ENCODE data around the gene GPANK1.

DNA sequence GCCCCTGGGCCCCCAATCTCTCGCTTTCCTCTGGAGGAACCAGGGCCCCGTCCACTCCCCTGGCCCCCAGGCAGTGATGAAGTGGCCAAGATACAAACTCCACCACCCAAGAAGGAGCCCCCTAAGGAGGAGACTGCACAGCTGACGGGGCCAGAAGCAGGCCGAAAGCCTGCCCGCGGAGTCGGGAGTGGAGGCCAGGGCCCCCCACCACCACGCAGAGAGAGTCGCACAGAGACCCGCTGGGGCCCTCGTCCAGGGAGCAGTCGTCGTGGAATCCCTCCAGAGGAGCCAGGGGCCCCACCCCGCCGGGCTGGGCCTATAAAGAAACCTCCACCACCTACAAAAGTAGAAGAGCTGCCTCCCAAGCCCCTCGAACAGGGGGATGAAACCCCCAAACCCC is 33.6 kb downstream of the GPANK1 start:
- TF ChIP-seq, protein P1, sequence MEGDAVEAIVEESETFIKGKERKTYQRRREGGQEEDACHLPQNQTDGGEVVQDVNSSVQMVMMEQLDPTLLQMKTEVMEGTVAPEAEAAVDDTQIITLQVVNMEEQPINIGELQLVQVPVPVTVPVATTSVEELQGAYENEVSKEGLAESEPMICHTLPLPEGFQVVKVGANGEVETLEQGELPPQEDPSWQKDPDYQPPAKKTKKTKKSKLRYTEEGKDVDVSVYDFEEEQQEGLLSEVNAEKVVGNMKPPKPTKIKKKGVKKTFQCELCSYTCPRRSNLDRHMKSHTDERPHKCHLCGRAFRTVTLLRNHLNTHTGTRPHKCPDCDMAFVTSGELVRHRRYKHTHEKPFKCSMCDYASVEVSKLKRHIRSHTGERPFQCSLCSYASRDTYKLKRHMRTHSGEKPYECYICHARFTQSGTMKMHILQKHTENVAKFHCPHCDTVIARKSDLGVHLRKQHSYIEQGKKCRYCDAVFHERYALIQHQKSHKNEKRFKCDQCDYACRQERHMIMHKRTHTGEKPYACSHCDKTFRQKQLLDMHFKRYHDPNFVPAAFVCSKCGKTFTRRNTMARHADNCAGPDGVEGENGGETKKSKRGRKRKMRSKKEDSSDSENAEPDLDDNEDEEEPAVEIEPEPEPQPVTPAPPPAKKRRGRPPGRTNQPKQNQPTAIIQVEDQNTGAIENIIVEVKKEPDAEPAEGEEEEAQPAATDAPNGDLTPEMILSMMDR (IDR thresholded peaks at IDR 0.05) = no peak
- TF ChIP-seq, protein P2, sequence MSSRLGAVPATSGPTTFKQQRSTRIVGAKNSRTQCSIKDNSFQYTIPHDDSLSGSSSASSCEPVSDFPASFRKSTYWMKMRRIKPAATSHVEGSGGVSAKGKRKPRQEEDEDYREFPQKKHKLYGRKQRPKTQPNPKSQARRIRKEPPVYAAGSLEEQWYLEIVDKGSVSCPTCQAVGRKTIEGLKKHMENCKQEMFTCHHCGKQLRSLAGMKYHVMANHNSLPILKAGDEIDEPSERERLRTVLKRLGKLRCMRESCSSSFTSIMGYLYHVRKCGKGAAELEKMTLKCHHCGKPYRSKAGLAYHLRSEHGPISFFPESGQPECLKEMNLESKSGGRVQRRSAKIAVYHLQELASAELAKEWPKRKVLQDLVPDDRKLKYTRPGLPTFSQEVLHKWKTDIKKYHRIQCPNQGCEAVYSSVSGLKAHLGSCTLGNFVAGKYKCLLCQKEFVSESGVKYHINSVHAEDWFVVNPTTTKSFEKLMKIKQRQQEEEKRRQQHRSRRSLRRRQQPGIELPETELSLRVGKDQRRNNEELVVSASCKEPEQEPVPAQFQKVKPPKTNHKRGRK (CRISPR knock-in tag; IDR thresholded peaks at IDR 0.05; ENCODE audit: borderline replicate concordance) = no peak
- TF ChIP-seq SMAD4 (CRISPR knock-in tag; IDR thresholded peaks at IDR 0.05) (no peak), TP53 (CRISPR knock-in tag; IDR thresholded peaks at IDR 0.05) (no peak), ZNF416 (CRISPR knock-in tag; IDR thresholded peaks at IDR 0.05) (no peak)
- TF ChIP-seq, protein P3, sequence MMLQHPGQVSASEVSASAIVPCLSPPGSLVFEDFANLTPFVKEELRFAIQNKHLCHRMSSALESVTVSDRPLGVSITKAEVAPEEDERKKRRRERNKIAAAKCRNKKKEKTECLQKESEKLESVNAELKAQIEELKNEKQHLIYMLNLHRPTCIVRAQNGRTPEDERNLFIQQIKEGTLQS (CRISPR knock-in tag; conservative IDR thresholded peaks at IDR 0.05) = no peak
- TF ChIP-seq, protein P4, sequence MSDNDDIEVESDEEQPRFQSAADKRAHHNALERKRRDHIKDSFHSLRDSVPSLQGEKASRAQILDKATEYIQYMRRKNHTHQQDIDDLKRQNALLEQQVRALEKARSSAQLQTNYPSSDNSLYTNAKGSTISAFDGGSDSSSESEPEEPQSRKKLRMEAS (CRISPR knock-in tag; IDR thresholded peaks at IDR 0.05) = no peak
- TF ChIP-seq, protein P5, sequence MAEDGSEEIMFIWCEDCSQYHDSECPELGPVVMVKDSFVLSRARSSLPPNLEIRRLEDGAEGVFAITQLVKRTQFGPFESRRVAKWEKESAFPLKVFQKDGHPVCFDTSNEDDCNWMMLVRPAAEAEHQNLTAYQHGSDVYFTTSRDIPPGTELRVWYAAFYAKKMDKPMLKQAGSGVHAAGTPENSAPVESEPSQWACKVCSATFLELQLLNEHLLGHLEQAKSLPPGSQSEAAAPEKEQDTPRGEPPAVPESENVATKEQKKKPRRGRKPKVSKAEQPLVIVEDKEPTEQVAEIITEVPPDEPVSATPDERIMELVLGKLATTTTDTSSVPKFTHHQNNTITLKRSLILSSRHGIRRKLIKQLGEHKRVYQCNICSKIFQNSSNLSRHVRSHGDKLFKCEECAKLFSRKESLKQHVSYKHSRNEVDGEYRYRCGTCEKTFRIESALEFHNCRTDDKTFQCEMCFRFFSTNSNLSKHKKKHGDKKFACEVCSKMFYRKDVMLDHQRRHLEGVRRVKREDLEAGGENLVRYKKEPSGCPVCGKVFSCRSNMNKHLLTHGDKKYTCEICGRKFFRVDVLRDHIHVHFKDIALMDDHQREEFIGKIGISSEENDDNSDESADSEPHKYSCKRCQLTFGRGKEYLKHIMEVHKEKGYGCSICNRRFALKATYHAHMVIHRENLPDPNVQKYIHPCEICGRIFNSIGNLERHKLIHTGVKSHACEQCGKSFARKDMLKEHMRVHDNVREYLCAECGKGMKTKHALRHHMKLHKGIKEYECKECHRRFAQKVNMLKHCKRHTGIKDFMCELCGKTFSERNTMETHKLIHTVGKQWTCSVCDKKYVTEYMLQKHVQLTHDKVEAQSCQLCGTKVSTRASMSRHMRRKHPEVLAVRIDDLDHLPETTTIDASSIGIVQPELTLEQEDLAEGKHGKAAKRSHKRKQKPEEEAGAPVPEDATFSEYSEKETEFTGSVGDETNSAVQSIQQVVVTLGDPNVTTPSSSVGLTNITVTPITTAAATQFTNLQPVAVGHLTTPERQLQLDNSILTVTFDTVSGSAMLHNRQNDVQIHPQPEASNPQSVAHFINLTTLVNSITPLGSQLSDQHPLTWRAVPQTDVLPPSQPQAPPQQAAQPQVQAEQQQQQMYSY (CRISPR knock-in tag; IDR thresholded peaks at IDR 0.05) = no peak
- TF ChIP-seq, protein P6, sequence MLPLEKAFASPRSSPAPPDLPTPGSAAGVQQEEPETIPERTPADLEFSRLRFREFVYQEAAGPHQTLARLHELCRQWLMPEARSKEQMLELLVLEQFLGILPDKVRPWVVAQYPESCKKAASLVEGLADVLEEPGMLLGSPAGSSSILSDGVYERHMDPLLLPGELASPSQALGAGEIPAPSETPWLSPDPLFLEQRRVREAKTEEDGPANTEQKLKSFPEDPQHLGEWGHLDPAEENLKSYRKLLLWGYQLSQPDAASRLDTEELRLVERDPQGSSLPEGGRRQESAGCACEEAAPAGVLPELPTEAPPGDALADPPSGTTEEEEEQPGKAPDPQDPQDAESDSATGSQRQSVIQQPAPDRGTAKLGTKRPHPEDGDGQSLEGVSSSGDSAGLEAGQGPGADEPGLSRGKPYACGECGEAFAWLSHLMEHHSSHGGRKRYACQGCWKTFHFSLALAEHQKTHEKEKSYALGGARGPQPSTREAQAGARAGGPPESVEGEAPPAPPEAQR (CRISPR knock-in tag; IDR thresholded peaks at IDR 0.05) = no peak
- TF ChIP-seq, protein P7, sequence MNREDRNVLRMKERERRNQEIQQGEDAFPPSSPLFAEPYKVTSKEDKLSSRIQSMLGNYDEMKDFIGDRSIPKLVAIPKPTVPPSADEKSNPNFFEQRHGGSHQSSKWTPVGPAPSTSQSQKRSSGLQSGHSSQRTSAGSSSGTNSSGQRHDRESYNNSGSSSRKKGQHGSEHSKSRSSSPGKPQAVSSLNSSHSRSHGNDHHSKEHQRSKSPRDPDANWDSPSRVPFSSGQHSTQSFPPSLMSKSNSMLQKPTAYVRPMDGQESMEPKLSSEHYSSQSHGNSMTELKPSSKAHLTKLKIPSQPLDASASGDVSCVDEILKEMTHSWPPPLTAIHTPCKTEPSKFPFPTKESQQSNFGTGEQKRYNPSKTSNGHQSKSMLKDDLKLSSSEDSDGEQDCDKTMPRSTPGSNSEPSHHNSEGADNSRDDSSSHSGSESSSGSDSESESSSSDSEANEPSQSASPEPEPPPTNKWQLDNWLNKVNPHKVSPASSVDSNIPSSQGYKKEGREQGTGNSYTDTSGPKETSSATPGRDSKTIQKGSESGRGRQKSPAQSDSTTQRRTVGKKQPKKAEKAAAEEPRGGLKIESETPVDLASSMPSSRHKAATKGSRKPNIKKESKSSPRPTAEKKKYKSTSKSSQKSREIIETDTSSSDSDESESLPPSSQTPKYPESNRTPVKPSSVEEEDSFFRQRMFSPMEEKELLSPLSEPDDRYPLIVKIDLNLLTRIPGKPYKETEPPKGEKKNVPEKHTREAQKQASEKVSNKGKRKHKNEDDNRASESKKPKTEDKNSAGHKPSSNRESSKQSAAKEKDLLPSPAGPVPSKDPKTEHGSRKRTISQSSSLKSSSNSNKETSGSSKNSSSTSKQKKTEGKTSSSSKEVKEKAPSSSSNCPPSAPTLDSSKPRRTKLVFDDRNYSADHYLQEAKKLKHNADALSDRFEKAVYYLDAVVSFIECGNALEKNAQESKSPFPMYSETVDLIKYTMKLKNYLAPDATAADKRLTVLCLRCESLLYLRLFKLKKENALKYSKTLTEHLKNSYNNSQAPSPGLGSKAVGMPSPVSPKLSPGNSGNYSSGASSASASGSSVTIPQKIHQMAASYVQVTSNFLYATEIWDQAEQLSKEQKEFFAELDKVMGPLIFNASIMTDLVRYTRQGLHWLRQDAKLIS (CRISPR knock-in tag; IDR thresholded peaks at IDR 0.05; ENCODE audit: borderline replicate concordance) = no peak
- TF ChIP-seq, protein P8, sequence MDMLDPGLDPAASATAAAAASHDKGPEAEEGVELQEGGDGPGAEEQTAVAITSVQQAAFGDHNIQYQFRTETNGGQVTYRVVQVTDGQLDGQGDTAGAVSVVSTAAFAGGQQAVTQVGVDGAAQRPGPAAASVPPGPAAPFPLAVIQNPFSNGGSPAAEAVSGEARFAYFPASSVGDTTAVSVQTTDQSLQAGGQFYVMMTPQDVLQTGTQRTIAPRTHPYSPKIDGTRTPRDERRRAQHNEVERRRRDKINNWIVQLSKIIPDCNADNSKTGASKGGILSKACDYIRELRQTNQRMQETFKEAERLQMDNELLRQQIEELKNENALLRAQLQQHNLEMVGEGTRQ (CRISPR knock-in tag; IDR thresholded peaks at IDR 0.05) = no peak

All from WTC11 (cell line).